Urothelium cell line (cell line): Measurements from ENCODE around the gene RCBTB2.

Source experiments
- DNase-seq: peaks from one replicate; pipeline ENCODE4 v3.0.0; 2011; ENCODE audit warnings: low spot score, mixed read lengths
- FAIRE-seq: peaks from 2 replicates; lab custom pipeline; 2011; peaks lifted over from hg19 to GRCh38; lab: Jason Lieb, UNC

The RCBTB2 gene

GRCh38 chr13:48564056-48564455 lies 31.2 kb upstream of the RCBTB2 start:
- DNase-seq = no peak
- FAIRE-seq = no peak

GRCh38 chr13:48563626-48564025 lies 30.7 kb upstream of the RCBTB2 start:
- DNase-seq = no peak
- FAIRE-seq = no peak

- FAIRE-seq = no peak
- DNase-seq = no peak
These were observed 29.6 kb upstream of the RCBTB2 start for GRCh38 chr13:48562296-48563066.

- FAIRE-seq = no peak
- DNase-seq = no peak
These were observed 28.8 kb upstream of the RCBTB2 start for GRCh38 chr13:48561466-48562235.

GRCh38 chr13:48560657-48561337 lies 27.9 kb upstream of the RCBTB2 start:
- no peak for FAIRE-seq
- DNase-seq = no peak

GRCh38 chr13:48559638-48560320 lies 26.9 kb upstream of the RCBTB2 start:
- FAIRE-seq (no peak), DNase-seq (no peak)

- FAIRE-seq (no peak), DNase-seq (no peak)
These were observed 23.9 kb upstream of the RCBTB2 start for GRCh38 chr13:48556817-48557216.

- DNase-seq = no peak
These were observed 22.6 kb upstream of the RCBTB2 start for GRCh38 chr13:48555441-48555840.

GRCh38 chr13:48551329-48551728 lies 18.4 kb upstream of the RCBTB2 start:
- DNase-seq = no peak
- no peak for FAIRE-seq

More at GRCh38 chr13:48555441-48555840, 22.6 kb upstream of the RCBTB2 start:
- FAIRE-seq = no peak

- no peak for FAIRE-seq
- no peak for DNase-seq
These were observed 16.8 kb upstream of the RCBTB2 start for GRCh38 chr13:48549658-48550057.

- DNase-seq (no peak), FAIRE-seq (no peak)
These were observed 14.8 kb upstream of the RCBTB2 start for GRCh38 chr13:48547663-48548092.

GRCh38 chr13:48545608-48546007 lies 12.7 kb upstream of the RCBTB2 start:
- FAIRE-seq = no peak

GRCh38 chr13:48542581-48543341 lies 9.9 kb upstream of the RCBTB2 start:
- DNase-seq (no peak), FAIRE-seq (no peak)

More at GRCh38 chr13:48545608-48546007, 12.7 kb upstream of the RCBTB2 start:
- DNase-seq = no peak

GRCh38 chr13:48542138-48542537 lies 9.3 kb upstream of the RCBTB2 start:
- DNase-seq (no peak), FAIRE-seq (no peak)

- no peak for FAIRE-seq
- no peak for DNase-seq
These were observed 6.7 kb upstream of the RCBTB2 start for GRCh38 chr13:48539550-48539949.

GRCh38 chr13:48536621-48537250 lies 3.9 kb upstream of the RCBTB2 start:
- FAIRE-seq (no peak), DNase-seq (no peak)

- FAIRE-seq (no peak), DNase-seq (no peak)
These were observed 2.9 kb upstream of the RCBTB2 start for GRCh38 chr13:48535766-48536165.

- no peak for FAIRE-seq
- no peak for DNase-seq
These were observed 2.1 kb upstream of the RCBTB2 start for GRCh38 chr13:48534911-48535501.

- no peak for FAIRE-seq
- no peak for DNase-seq
These were observed 1.2 kb upstream of the RCBTB2 start for GRCh38 chr13:48533961-48534600.
